Measurements from ENCODE around the gene CRYBB3.
"Not testable (repeated sequence)": the region's sequence is repeated elsewhere in the genome, so short reads cannot be mapped to it uniquely, and the experiment has no call there.

The CRYBB3 gene

GRCh38 chr22:25176175-25176574 is 23.5 kb upstream of the CRYBB3 start:
- no peak for DNase-seq

GRCh38 chr22:25176799-25177198 is 22.9 kb upstream of the CRYBB3 start:
- no peak for DNase-seq

- DNase-seq, result no peak
These were observed 22.4 kb upstream of the CRYBB3 start for GRCh38 chr22:25177226-25177625.

DNA sequence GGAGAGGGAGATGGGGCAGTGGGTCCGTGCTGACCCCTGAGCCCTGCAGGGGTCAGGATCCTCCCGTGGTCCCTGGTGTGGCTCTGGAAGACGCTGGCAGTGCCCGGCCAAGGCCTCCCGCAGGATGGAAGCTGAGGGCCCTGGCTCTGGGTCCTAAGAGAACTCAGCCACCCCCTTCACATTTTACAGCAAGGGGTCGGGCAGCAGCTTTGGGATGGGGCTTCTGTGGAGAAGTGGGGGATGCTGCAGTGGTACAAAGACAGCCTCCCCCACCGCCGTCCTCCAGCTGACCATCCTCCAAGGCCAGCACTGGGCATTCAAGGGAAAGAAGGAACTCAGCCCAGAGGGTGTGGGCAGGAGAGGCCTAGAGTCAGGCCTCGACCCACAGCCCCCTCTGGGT is 21.8 kb upstream of the CRYBB3 start:
- DNase-seq, result no peak

GRCh38 chr22:25178348-25178747 is 21.3 kb upstream of the CRYBB3 start:
- DNase-seq, result not testable (repeated sequence)

GRCh38 chr22:25178869-25179631 is 20.6 kb upstream of the CRYBB3 start:
- DNase-seq, result not testable (repeated sequence)

- DNase-seq, result no peak
These were observed 17.2 kb upstream of the CRYBB3 start for GRCh38 chr22:25182131-25183110.

GRCh38 chr22:25183949-25184619 is 15.6 kb upstream of the CRYBB3 start:
- DNase-seq, result no peak

- DNase-seq, result no peak
These were observed 13.5 kb upstream of the CRYBB3 start for GRCh38 chr22:25186140-25186539.

DNA sequence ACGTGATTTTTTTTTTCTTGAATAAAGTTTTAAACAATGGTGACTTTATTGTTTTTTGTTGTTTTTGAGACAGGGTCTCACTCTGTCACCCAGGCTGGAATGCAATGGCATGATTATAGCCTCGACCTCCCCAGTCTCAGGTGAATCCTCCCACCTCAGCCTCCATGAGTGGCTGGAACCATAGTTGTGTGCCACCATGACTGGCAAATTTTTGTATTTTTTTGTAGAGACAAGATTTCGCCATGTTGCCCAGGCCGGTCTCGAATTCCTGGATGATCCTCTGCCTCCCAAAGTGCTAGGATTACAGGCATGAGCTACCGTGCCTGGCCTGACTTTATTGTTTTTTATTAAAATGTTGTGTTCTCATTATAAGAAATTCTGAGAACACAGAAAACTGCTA is 12.2 kb upstream of the CRYBB3 start:
- DNase-seq, result no peak

GRCh38 chr22:25192406-25192805 is 7.3 kb upstream of the CRYBB3 start:
- no peak for DNase-seq

- DNase-seq, result no peak
These were observed 6.5 kb upstream of the CRYBB3 start for GRCh38 chr22:25193130-25193529.

GRCh38 chr22:25193548-25193947 is 6.1 kb upstream of the CRYBB3 start:
- DNase-seq, result no peak

- DNase-seq, result no peak
These were observed 3.3 kb upstream of the CRYBB3 start for GRCh38 chr22:25196326-25196725.

- no peak for DNase-seq
These were observed 2.3 kb upstream of the CRYBB3 start for GRCh38 chr22:25197340-25197739.

DNA sequence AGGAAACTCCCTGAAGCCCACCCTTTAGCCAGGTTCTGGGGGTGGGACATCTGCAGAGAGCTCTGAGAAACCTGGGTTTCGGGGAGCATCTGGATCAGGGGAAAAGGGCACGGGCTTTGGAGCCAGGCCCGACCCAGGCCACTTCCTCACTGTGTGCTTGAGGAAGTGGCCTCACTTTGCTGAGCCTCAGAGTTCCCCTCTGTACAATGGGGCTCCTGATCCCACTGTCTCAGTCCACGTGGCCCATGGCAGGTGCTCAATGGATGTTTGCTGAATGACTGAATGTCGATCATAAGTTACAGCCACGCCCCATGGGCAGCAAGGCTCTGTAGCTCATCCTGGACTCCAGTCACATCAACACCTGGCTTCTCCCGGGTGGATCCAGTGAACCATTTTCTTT is 1.3 kb downstream of the CRYBB3 start:
- no peak for DNase-seq

- DNase-seq, result no peak
These were observed 2.1 kb downstream of the CRYBB3 start for GRCh38 chr22:25201557-25202273.

GRCh38 chr22:25202290-25202921 is 2.7 kb downstream of the CRYBB3 start:
- peak; percentile 37 to 71 (median 56) for DNase-seq

GRCh38 chr22:25203082-25203481 is 3.4 kb downstream of the CRYBB3 start:
- DNase-seq, result no peak

- DNase-seq, result not testable (repeated sequence)
These were observed 4.9 kb downstream of the CRYBB3 start for GRCh38 chr22:25204547-25204946.

DNA sequence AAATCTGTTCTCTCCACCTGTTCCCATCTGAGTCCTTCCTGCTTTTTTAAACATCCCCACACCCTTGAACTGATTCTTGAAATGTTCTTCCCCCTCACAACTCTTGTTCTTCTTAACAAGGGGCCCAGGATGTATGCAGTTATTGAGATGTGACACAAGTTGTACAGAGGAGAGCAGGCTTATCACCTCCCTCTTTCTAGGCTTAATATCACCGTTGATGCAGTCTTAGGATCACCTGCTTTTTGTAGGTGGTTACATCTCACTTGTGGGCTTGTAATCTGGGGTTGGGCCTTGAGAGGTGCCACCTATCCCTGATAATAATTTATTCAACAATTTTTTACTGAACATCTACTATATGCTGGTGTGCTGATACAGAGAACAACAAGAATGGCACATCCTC is 6.2 kb downstream of the CRYBB3 start:
- no peak for DNase-seq

DNA sequence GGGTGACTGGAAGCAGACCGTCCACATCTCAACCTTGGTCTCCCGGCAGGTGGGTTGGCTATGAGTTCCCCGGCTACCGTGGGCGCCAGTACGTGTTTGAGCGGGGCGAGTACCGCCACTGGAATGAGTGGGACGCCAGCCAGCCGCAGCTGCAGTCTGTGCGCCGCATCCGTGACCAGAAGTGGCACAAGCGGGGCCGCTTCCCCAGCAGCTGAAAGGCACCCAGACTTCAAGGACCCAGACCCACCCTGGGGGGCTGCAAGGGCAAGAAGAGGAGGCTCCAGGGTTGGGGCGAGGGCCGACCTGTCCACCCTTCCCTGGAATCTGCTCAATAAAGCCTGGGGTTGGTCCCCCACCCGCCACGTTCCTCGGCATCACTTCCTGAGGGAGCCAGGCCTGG is 7.3 kb downstream of the CRYBB3 start:
- no peak for DNase-seq

Measured in NCI-H1417 (cell line).